HUDEP-2 (cell line): ENCODE data around the gene NTM.

ENCODE experiments used
- DNase-seq, 76 experiments: peaks; one replicate each; lab custom pipeline; 2025; ENCODE audit not compliant: unreplicated experiment in 76 of 76; lab: John Stamatoyannopoulos, UW

The NTM gene

DNA sequence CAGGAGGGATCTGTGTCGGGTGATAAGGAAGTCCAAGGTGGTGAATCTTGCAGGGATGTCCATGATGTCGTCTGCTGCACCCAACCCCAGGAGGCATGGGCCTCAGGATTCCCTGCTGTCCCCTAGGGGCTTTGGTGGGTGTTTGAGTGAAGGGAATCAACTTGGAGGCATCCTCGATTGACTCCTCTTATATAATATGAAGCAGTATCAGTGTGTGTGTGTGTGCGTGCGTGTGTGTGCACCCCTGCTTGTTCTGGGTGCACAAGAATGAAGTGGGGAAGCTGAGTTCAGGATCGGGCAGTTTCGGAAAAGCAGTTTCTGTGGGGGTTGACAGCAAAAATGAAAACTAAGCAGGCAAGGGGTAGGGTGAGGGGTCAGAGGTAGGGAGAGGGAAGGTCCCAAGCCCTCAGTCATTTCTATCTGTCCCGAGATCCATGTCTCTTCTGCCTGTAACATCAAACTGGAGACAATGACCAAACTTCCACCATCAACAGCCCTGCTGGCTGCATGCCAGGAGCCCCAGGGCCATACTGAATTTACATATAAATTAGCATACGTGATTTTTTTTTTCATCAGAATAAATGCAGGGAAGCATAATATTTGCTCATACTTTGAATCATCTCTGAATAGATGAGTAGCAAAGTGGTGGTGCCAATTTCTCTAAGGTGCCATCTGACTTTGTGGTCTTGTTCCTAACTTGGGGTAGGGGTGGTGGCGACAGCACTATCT, 2.0 kb downstream of the NTM start:
- no peak for DNase-seq

DNA sequence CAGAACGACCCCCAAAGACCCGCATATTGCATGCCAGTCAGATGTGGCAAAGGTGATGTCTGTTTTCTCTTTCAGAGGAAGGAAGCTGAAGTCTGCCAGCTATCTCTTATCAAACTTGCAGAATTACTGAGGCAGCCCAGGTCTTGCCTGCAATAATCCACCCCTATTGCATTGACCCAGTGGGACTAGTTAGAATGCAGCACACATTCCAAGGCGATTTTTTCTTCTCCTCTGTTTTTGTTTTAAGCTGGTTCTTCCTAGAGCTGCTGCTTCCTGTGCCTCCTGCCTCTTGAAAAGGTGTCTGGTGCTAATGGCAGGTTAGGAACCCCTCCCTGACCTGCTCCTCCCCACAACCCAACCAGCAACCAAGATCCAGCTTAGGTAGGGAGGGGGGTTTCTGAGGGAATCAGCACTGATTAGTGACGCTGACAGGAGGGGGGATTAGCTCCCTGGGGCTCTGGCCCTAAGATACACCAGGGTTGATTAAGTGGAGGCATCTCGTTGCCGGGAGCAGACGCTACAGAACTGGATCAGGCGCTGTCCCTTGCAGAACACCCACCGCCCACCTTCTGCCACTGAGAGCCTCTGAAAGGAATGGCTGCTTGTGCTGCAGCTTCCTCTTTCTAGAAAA, 2.8 kb downstream of the NTM start:
- DNase-seq: no peak

DNA sequence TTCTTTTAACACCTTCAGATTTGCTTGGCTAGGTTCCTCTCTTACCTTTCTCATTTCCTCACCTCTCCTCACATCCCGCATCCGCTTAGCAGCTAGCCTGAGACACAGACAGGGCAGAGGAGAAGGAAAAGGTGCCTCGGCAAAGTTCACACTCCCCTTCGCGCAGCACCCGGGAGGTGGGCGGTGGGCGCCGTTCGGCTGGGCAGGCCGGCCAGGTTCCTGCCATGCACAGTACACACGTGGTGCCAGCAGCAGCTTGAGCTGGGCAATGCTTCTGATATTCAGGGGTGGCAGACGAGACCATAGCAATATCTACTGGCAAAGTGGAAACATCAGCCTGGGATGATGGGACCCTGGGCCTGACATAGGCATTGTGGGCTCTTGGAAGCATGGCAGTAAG, 3.3 kb downstream of the NTM start:
- DNase-seq: no peak

- no peak for DNase-seq
Observed at GRCh38 chr11:131375421-131375820, 5.0 kb downstream of the NTM start.

- DNase-seq: no peak
Observed at GRCh38 chr11:131375915-131376314, 5.5 kb downstream of the NTM start.

- DNase-seq: no peak
Observed at GRCh38 chr11:131378931-131379330, 8.5 kb downstream of the NTM start.

GRCh38 chr11:131385763-131386390, 15.5 kb downstream of the NTM start:
- DNase-seq: no peak

- DNase-seq: no peak
Observed at GRCh38 chr11:131386408-131386807, 16.0 kb downstream of the NTM start.

- DNase-seq: no peak
Observed at GRCh38 chr11:131388030-131388429, 17.6 kb downstream of the NTM start.

GRCh38 chr11:131389582-131389981, 19.2 kb downstream of the NTM start:
- no peak for DNase-seq

DNA sequence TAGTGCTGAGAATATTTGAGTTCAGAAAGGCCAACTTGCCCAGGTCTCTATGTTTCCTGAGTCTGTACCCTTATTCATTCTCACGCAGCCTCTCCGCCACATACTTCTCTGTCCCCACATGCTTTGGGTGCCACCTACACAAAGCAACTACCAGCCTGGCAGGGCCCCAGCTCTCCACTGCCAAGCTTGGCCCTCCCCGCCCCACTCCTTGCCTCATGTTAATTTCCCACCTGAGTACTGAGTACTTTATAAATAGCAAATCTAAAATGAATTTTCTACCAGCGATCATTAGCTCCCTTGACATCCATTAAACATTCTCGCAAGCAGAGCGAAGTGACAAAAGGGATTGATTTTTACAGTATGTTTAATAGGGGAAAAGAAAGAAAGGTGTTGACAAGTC, 20.8 kb downstream of the NTM start:
- DNase-seq: no peak

DNA sequence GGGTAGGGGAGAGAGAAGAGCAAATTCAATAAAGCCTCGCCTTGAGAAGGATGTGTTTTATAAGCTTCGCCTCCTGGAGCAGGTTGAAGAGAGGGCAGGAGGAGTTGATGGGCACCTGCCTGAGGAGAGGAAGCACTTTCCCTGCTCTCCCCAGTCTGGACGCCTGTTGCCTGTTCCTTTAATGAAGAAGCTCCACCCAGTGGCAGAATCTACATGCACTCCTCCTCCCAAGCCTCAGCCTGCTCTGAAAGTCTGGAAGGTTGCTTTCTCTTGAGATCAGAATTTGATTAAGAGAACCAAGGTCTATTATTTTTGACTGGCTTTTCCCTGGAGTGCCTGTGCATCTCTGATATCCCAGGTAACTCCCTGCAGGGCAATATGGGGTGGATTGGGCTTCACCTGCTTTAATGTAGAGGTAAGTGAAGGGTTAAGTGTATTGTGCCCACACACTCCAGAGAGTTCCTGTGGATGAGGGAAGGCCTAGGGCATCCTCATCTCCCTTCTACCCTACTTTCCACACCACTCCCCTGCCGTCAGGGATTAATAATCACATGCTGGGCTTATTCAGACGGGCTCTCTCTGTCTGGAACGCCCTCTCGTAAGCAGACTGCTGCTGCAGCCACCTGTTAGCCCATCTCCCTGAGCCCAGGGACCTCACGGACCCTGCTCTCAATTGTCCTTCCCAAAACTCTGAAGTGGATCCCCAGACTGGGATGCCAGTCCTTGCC, 22.3 kb downstream of the NTM start:
- DNase-seq: no peak

GRCh38 chr11:131393691-131394090, 23.3 kb downstream of the NTM start:
- DNase-seq: no peak

DNA sequence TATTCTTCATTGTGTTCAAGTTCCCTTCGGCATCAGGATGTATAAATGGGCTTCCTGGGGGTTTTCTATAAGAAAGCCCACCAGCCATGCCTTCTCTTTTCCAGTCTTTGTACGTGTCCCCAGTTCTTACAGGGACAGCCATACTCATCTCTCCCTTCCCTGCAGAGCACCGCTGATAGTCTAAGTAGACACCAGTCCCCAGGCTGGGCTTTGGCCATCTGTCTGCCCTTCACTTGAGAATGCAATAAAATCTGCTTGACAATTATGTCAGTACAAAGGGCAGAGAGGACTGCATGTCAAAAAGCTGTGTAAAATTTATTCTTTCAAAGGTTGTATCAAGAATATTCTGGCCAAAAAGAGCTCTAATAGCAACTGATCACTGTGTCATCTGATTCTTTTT, 27.3 kb downstream of the NTM start:
- DNase-seq: no peak

DNA sequence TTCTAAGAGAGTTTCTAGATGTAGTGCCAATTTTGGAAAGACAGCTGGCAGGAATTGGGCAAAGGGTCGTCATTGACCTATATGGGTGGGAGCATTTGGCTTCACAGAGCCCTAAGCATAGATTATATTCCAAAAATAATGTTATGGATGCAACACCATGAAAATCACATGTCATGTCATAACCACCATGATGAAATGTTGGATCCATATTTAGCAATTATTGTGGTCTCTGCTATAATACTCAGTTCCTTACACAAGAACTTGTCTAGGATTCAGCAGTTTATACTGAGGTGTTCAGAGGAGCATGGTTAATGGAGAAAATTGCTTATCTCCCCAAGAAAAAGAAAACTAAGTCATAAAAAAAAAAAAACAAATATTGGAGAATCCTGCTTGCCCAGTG, 31.6 kb downstream of the NTM start:
- no peak for DNase-seq

- no peak for DNase-seq
Observed at GRCh38 chr11:131404010-131404409, 33.6 kb downstream of the NTM start.

- peak in 9 of 76 experiments; percentile 0 to 26 (median 5) for DNase-seq
Observed at GRCh38 chr11:131408025-131408640, 37.7 kb downstream of the NTM start.

DNA sequence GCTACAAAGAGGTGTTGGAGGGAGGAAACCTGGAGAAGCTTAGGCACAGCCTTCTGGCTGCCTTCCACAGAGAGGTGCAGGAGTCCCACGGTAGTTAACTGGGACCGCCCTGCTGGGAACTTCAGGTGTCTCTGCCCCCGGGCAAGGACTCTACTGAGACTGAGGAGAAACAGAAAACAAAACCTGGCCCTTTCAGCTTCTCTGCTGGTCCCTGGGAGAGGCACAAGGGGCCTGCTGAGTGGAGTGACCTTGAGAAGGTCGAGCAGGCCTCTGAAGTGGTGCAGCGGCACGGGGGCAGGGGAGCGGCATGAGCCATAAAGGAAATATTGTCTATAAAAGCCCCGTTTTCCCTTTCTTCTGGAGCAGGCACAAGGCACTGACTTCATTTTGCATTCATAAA, 38.9 kb downstream of the NTM start:
- no peak for DNase-seq

DNA sequence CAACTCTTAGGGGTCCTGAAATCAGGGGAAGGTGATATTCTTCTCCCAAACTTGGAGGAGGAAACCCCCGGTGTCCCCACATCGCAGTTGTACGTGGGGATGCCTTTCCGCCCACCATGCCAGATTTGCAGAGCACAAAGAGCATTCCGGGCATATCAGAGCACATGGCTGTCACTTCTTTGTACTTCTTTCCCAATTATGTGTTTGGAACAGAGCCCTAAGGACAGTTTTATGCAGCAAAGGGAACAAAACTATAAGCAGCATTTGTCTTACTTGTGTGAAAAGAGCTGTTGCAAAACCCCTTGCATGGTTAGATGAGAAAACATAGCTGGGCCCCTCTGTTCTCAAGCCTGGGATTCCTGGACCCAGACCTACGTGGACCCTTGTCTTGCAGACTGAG, 41.2 kb downstream of the NTM start:
- no peak for DNase-seq

DNA sequence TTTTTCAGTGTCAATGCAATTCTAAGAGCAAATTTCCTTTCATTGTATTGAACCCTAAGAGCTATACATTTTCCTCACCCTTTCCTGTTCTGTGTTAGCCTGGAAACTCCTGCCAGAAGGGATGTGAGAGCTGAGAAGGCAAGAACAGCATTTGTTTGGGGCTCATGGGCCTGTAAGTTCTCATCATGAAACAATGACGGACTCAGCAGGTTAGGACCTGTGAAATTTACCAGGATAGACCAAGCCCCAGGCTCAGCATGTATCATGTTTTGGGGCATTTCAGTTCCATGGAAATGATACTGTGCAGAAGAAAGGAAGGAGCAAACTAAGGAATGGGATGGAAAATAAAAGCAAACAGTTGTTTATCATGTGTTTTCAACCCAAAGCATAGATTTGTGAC, 41.6 kb downstream of the NTM start:
- no peak for DNase-seq

DNA sequence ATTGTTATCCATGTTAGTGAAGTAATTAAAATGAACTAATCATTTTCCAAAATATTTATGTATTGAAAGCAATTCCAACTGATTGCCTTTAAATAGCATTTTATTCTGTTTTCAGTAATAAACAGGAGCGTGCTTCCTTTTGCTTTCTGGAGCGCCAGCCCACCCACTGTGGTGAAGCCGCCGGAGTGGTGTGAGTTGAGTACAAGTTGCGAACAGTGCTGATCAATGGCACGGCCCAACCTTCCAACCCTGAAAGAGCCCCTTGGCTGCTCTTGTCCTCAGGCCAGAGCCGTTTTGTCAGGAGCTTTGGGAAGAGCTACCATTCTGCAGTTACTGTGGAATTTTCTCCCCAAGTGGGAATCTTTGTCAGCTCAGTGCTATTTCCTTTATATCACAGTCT, 42.8 kb downstream of the NTM start:
- DNase-seq: no peak
